ENCODE results near the gene TSSK6. TPM values are rescaled to one million over a fixed set of nuclear protein-coding genes. Genes with fewer than 3 reads are reported as not detected.

TSSK6 gene
- total and polyA plus RNA-seq, 2 experiments from 2014 or later, result 0.87 to 1.3 TPM

GRCh38 chr19:19528721-19529490, 13.6 kb upstream of the TSSK6 start, which contains the start of gene YJEFN3:
Gene YJEFN3, plus strand, starts transcription at chr19:19528911. Its CDS starts 22 bp downstream, at chr19:19528933.
- TF ChIP-seq EZH2 (IDR thresholded peaks at IDR 0.05; ENCODE audit: borderline replicate concordance) (no peak), EZH2phosphoT487 (IDR thresholded peaks at IDR 0.05; ENCODE audit: low read depth, severe bottlenecking, unreplicated experiment) (no peak)
- TF ChIP-seq, protein P1, sequence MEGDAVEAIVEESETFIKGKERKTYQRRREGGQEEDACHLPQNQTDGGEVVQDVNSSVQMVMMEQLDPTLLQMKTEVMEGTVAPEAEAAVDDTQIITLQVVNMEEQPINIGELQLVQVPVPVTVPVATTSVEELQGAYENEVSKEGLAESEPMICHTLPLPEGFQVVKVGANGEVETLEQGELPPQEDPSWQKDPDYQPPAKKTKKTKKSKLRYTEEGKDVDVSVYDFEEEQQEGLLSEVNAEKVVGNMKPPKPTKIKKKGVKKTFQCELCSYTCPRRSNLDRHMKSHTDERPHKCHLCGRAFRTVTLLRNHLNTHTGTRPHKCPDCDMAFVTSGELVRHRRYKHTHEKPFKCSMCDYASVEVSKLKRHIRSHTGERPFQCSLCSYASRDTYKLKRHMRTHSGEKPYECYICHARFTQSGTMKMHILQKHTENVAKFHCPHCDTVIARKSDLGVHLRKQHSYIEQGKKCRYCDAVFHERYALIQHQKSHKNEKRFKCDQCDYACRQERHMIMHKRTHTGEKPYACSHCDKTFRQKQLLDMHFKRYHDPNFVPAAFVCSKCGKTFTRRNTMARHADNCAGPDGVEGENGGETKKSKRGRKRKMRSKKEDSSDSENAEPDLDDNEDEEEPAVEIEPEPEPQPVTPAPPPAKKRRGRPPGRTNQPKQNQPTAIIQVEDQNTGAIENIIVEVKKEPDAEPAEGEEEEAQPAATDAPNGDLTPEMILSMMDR (IDR thresholded peaks at IDR 0.05; ENCODE audit: poor library complexity), result no peak

GRCh38 chr19:19527674-19528625, 12.6 kb upstream of the TSSK6 start:
- TF ChIP-seq, protein P1 (IDR thresholded peaks at IDR 0.05; ENCODE audit: poor library complexity), result no peak
- TF ChIP-seq EZH2phosphoT487 (IDR thresholded peaks at IDR 0.05; ENCODE audit: low read depth, severe bottlenecking, unreplicated experiment) (no peak), EZH2 (IDR thresholded peaks at IDR 0.05; ENCODE audit: borderline replicate concordance) (no peak)
- Histone ChIP-seq H3K27me3 (no peaks in the 10 kb centered on the region), H3K27ac (no peak overlapping the region), H2AFZ (no peak overlapping the region), H3K79me2 (peaks cover 22% of the 10 kb centered on the region), H3K4me3 (no peak overlapping the region), H3K4me2 (no peak overlapping the region), H3K9me3 (ENCODE audit: low read depth) (no peaks in the 10 kb centered on the region), H3K9me2 (replicated peaks; ENCODE audit: insufficient read depth) (no peaks in the 10 kb centered on the region), H3K36me3 (replicated peaks; ENCODE audit: insufficient read depth, low read depth) (no peaks in the 10 kb centered on the region), H4K20me1 (ENCODE audit: insufficient read depth, poor library complexity, severe bottlenecking) (peaks cover 17% of the 10 kb centered on the region), H3K4me1 (ENCODE audit: insufficient read depth) (no peaks in the 10 kb centered on the region)
- 96% methylated on average over 25 of the region's 27 CpGs for WGBS (ENCODE audit: low lambda C conversion rate, missing lambda C conversion rate)
- DNase-seq (ENCODE audit: low spot score), result no peak

More at GRCh38 chr19:19528721-19529490, 13.6 kb upstream of the TSSK6 start, which contains the start of gene YJEFN3:
- no peak within 1 kb of the TSS for H3K4me3 ChIP-seq
- whole genome bisulfite sequencing (ENCODE audit: low lambda C conversion rate, missing lambda C conversion rate), result 87% methylated on average over 23 of the region's 50 CpGs
- H3K27me3 ChIP-seq, result no peaks in the 10 kb centered on the region
- H3K9me2 ChIP-seq (replicated peaks; ENCODE audit: insufficient read depth), result no peaks in the 10 kb centered on the region
- H3K79me2 ChIP-seq, result peaks cover 12% of the 10 kb centered on the region
- H3K27ac ChIP-seq, result no peak within 1 kb of the TSS
- H3K4me1 ChIP-seq (ENCODE audit: insufficient read depth), result peaks cover 4% of the 10 kb centered on the region
- no peak within 1 kb of the TSS for H3K4me2 ChIP-seq
- no peak for DNase-seq (ENCODE audit: low spot score)
- H2AFZ ChIP-seq, result no peak within 1 kb of the TSS
- no peaks in the 10 kb centered on the region for H3K9me3 ChIP-seq (ENCODE audit: low read depth)
- H4K20me1 ChIP-seq (ENCODE audit: insufficient read depth, poor library complexity, severe bottlenecking), result peaks cover 12% of the 10 kb centered on the region
- no peaks in the 10 kb centered on the region for H3K36me3 ChIP-seq (replicated peaks; ENCODE audit: insufficient read depth, low read depth)

- Histone ChIP-seq H3K4me2 (no peak overlapping the region), H3K9me2 (replicated peaks; ENCODE audit: insufficient read depth) (no peaks in the 10 kb centered on the region), H3K79me2 (peaks cover 25% of the 10 kb centered on the region), H3K4me1 (ENCODE audit: insufficient read depth) (no peaks in the 10 kb centered on the region), H2AFZ (no peak overlapping the region), H3K27me3 (no peaks in the 10 kb centered on the region), H3K9me3 (ENCODE audit: low read depth) (no peaks in the 10 kb centered on the region), H4K20me1 (ENCODE audit: insufficient read depth, poor library complexity, severe bottlenecking) (peaks cover 21% of the 10 kb centered on the region), H3K4me3 (no peak overlapping the region), H3K27ac (no peak overlapping the region), H3K36me3 (replicated peaks; ENCODE audit: insufficient read depth, low read depth) (no peaks in the 10 kb centered on the region)
- TF ChIP-seq, protein P1 (IDR thresholded peaks at IDR 0.05; ENCODE audit: poor library complexity), result no peak
- TF ChIP-seq EZH2phosphoT487 (IDR thresholded peaks at IDR 0.05; ENCODE audit: low read depth, severe bottlenecking, unreplicated experiment) (no peak), EZH2 (IDR thresholded peaks at IDR 0.05; ENCODE audit: borderline replicate concordance) (no peak)
- 99% methylated on average over 8 of the region's 9 CpGs for WGBS (ENCODE audit: low lambda C conversion rate, missing lambda C conversion rate)
- no peak for DNase-seq (ENCODE audit: low spot score)
These were observed 12.0 kb upstream of the TSSK6 start for GRCh38 chr19:19527371-19527656.

All from hepatocyte (in vitro differentiated cells).